ENCODE data around the gene KLHL11. TPM values are rescaled to one million over a fixed set of nuclear protein-coding genes. Genes with fewer than 3 reads are reported as not detected.

The KLHL11 gene
- polyA plus RNA-seq, 1 of the 3 experiments (the other 2 are of a cell fraction) = 2.6 TPM

DNA sequence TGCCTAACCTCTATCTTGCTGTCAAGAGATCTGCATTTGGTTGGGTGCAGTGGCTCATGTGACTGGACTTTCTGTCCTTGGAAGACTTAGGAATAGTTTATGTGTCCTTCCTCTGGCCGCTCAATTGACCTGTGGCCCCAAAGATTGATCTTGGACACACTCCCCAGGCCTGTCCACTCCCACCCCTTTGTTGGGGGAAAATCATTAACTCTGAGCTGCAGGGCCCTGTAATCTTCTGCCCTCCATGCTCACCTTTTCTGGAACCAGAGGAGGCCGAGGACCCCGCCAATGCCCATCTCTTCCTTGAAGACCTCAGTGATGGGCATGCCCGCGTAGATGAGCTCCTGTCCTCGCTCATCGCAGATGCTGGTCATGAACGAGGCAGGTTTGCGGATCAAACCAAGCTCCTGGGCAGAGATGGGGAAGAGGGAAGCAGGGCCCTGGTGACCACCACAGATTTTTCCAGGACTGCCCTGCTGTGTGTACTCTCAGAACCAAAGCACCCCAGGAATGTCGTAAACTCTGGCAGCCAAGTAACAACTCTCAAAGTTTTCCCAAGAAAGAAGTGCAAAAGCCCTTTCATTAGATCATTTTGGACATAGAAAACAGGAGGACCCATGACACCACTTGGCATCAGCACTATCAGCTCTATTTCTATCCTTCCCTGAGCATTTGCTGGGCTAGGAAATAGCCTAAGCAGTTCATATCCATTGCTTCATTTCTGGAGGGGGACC lies 8.5 kb upstream of the KLHL11 start (continued):
- TF ChIP-seq, protein P1, sequence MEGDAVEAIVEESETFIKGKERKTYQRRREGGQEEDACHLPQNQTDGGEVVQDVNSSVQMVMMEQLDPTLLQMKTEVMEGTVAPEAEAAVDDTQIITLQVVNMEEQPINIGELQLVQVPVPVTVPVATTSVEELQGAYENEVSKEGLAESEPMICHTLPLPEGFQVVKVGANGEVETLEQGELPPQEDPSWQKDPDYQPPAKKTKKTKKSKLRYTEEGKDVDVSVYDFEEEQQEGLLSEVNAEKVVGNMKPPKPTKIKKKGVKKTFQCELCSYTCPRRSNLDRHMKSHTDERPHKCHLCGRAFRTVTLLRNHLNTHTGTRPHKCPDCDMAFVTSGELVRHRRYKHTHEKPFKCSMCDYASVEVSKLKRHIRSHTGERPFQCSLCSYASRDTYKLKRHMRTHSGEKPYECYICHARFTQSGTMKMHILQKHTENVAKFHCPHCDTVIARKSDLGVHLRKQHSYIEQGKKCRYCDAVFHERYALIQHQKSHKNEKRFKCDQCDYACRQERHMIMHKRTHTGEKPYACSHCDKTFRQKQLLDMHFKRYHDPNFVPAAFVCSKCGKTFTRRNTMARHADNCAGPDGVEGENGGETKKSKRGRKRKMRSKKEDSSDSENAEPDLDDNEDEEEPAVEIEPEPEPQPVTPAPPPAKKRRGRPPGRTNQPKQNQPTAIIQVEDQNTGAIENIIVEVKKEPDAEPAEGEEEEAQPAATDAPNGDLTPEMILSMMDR (IDR thresholded peaks at IDR 0.05) = no peak

- TF ChIP-seq RCOR1 (IDR thresholded peaks at IDR 0.05; ENCODE audit: low read length) (no peak), POLR2AphosphoS5 (IDR thresholded peaks at IDR 0.05; ENCODE audit: low read depth, low read length) (no peak), JUND (IDR thresholded peaks at IDR 0.05) (no peak), FOXJ3 (CRISPR knock-in tag; IDR thresholded peaks at IDR 0.05) (no peak), REST (IDR thresholded peaks at IDR 0.05; ENCODE audit: low read depth, low read length) (no peak), TAF1 (IDR thresholded peaks at IDR 0.05; ENCODE audit: borderline replicate concordance, low read depth, low read length) (no peak), RAD21 (IDR thresholded peaks at IDR 0.05; ENCODE audit: low read length) (no peak), FOXM1 (IDR thresholded peaks at IDR 0.05; ENCODE audit: low read depth) (no peak), EZH2phosphoT487 (IDR thresholded peaks at IDR 0.05; ENCODE audit: borderline replicate concordance, low read depth) (no peak), USF2 (IDR thresholded peaks at IDR 0.05; ENCODE audit: borderline replicate concordance, low read depth, low read length) (no peak), NFIC (IDR thresholded peaks at IDR 0.05; ENCODE audit: borderline replicate concordance) (no peak)
- TF ChIP-seq, protein P2, sequence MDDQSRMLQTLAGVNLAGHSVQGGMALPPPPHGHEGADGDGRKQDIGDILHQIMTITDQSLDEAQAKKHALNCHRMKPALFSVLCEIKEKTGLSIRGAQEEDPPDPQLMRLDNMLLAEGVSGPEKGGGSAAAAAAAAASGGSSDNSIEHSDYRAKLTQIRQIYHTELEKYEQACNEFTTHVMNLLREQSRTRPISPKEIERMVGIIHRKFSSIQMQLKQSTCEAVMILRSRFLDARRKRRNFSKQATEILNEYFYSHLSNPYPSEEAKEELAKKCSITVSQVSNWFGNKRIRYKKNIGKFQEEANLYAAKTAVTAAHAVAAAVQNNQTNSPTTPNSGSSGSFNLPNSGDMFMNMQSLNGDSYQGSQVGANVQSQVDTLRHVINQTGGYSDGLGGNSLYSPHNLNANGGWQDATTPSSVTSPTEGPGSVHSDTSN (IDR thresholded peaks at IDR 0.05) = no peak
- TF ChIP-seq, protein P1 (IDR thresholded peaks at IDR 0.05) = no peak
- TF ChIP-seq, protein P3, sequence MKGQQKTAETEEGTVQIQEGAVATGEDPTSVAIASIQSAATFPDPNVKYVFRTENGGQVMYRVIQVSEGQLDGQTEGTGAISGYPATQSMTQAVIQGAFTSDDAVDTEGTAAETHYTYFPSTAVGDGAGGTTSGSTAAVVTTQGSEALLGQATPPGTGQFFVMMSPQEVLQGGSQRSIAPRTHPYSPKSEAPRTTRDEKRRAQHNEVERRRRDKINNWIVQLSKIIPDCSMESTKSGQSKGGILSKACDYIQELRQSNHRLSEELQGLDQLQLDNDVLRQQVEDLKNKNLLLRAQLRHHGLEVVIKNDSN (IDR thresholded peaks at IDR 0.05; ENCODE audit: borderline replicate concordance, low read depth) = no peak
- ChIA-PET CTCF (interaction anchor here (0.8 to 1.3 kb wide), 2 partner anchors 60 to 230 kb away, joined by 3 read pairs; partner anchors contain the start of gene P3H4), POLR2A (no interaction called here)
Measured at GRCh38 chr17:41871789-41872188, 6.6 kb upstream of the KLHL11 start.

More at GRCh38 chr17:41871789-41872188, 6.6 kb upstream of the KLHL11 start:
- H3K9me3 ChIP-seq = no peaks in the 10 kb centered on the region
- H3K79me2 ChIP-seq (ENCODE audit: insufficient read depth) = no peaks in the 10 kb centered on the region
- no peaks in the 10 kb centered on the region for H3K27me3 ChIP-seq (ENCODE audit: insufficient read depth)
- H3F3A ChIP-seq (replicated peaks; ENCODE audit: insufficient read depth) = peaks cover 35% of the 10 kb centered on the region
- no peak overlapping the region for H3K27ac ChIP-seq (ENCODE audit: low read depth in 2 of 2, low read length in 1 of 2)
- DNase-seq = no peak
- no peaks in the 10 kb centered on the region for H3K9me2 ChIP-seq
- WGBS (ENCODE audit: low lambda C conversion rate) = 98% methylated on average over 10 of the region's 10 CpGs
- no peak overlapping the region for H3K4me3 ChIP-seq (ENCODE audit: low read depth in 2 of 2, low read length in 1 of 2)
- H2AFZ ChIP-seq (ENCODE audit: low read depth) = no peak overlapping the region
- H3K4me2 ChIP-seq = no peak overlapping the region
- H3K9ac ChIP-seq = no peak overlapping the region
- no peaks in the 10 kb centered on the region for H4K20me1 ChIP-seq (ENCODE audit: insufficient read depth)
- no peaks in the 10 kb centered on the region for H3K4me1 ChIP-seq (ENCODE audit: control insufficient read depth in 1 of 2, insufficient read depth in 2 of 2, low read depth in 1 of 2, low read length in 1 of 2)
- peaks cover 55 to 58% of the 10 kb centered on the region in 2 experiments for H3K36me3 ChIP-seq (replicated peaks in 1 of 2; ENCODE audit: control insufficient read depth in 1 of 2, insufficient read depth in 2 of 2, low read length in 1 of 2)
